HepG2 (cell line): ENCODE results near the gene ATP11A. TPM values are rescaled to one million over a fixed set of nuclear protein-coding genes. Genes with fewer than 3 reads are reported as not detected.
A peak's percentile ranks its signal among the peaks of the same experiment; 100 is the strongest.

Experiments used
- CTCF ChIP-seq: sonication (generic); formaldehyde crosslinking; IDR thresholded peaks from 2 replicates; pipeline ENCODE4 v1.5.0; 2020; ENCODE audit warnings: mild to moderate bottlenecking, missing genetic modification reagents, moderate library complexity
- DRAP1 ChIP-seq: IDR thresholded peaks from 2 replicates; pipeline ENCODE4 v1.6.1; 2016; ENCODE audit warnings: missing genetic modification reagents, missing compliant biosample characterization
- ELF1 ChIP-seq: sonication (generic); formaldehyde crosslinking; IDR thresholded peaks from 2 replicates; pipeline ENCODE4 v1.4.0; 2020; ENCODE audit warnings: missing genetic modification reagents
- FOXK2 ChIP-seq: fragments of 450-650 bp; IDR thresholded peaks from 2 replicates; pipeline ENCODE4 v1.6.1; 2016
- HIVEP1 ChIP-seq: sonication (generic); formaldehyde crosslinking; IDR thresholded peaks from 2 replicates; pipeline ENCODE4 v1.4.0; 2020; ENCODE audit warnings: mild to moderate bottlenecking, missing genetic modification reagents
- KDM3A ChIP-seq: IDR thresholded peaks from 2 replicates; pipeline ENCODE4 v1.6.1; 2018; ENCODE audit warnings: low read depth, missing compliant biosample characterization
- MATR3 ChIP-seq: sonication (generic); formaldehyde crosslinking; IDR thresholded peaks from 2 replicates; pipeline ENCODE4 v1.4.0; 2020; ENCODE audit warnings: missing genetic modification reagents
- MAZ ChIP-seq, 2 experiments: sonication (generic) in 1 of 2; formaldehyde crosslinking in 1 of 2; IDR thresholded peaks; 2 replicates each; pipeline versions ENCODE4 v1.5.0 to v1.6.1; 2012 to 2020; ENCODE audit warnings: low read depth in 2 of 2, mild to moderate bottlenecking in 2 of 2, borderline replicate concordance in 1 of 2, improper control_type of control experiment in 1 of 2, low read length in 1 of 2, missing genetic modification reagents in 1 of 2, moderate library complexity in 1 of 2
- POLR2AphosphoS2 ChIP-seq: IDR thresholded peaks from 2 replicates; pipeline ENCODE4 v1.6.1; 2011; ENCODE audit warnings: low read depth, low read length, improper control_type of control experiment
- TBP ChIP-seq: sonication (generic); formaldehyde crosslinking; IDR thresholded peaks from 2 replicates; pipeline ENCODE4 v1.5.0; 2020; ENCODE audit warnings: missing genetic modification reagents
- UBTF ChIP-seq: sonication (generic); formaldehyde crosslinking; IDR thresholded peaks from 2 replicates; pipeline ENCODE4 v1.4.0; 2020; ENCODE audit warnings: mild to moderate bottlenecking, missing genetic modification reagents
- ZBTB39 ChIP-seq: sonication (generic); formaldehyde crosslinking; IDR thresholded peaks from 2 replicates; pipeline ENCODE4 v1.5.0; 2020; ENCODE audit warnings: missing genetic modification reagents
- ZKSCAN1 ChIP-seq: fragments of 150-350 bp; IDR thresholded peaks from 2 replicates; pipeline ENCODE4 v1.6.1; 2014; ENCODE audit warnings: low read length
- ZNF234 ChIP-seq: sonication (generic); formaldehyde crosslinking; conservative IDR thresholded peaks from 2 replicates; pipeline ENCODE4 v1.5.1; 2020; ENCODE audit warnings: mild to moderate bottlenecking, missing genetic modification reagents
- ZNF317 ChIP-seq: sonication (generic); formaldehyde crosslinking; IDR thresholded peaks from 2 replicates; pipeline ENCODE4 v1.5.0; 2020; ENCODE audit warnings: mild to moderate bottlenecking, missing genetic modification reagents
- ZNF570 ChIP-seq: sonication (generic); formaldehyde crosslinking; IDR thresholded peaks from 2 replicates; pipeline ENCODE4 v1.4.0; 2020; ENCODE audit warnings: mild to moderate bottlenecking, missing genetic modification reagents, borderline replicate concordance
- ZNF607 ChIP-seq: sonication (generic); formaldehyde crosslinking; IDR thresholded peaks from 2 replicates; pipeline ENCODE4 v1.5.1; 2020; ENCODE audit warnings: missing genetic modification reagents, mild to moderate bottlenecking, borderline replicate concordance
- ZNF639 ChIP-seq: conservative IDR thresholded peaks from 2 replicates; pipeline ENCODE4 v1.6.1; 2018; ENCODE audit warnings: missing genetic modification reagents
- ZNF687 ChIP-seq: sonication (generic); formaldehyde crosslinking; IDR thresholded peaks from 2 replicates; pipeline ENCODE4 v1.5.1; 2020; ENCODE audit warnings: mild to moderate bottlenecking, missing genetic modification reagents, moderate library complexity
- polyA plus RNA-seq, 8 experiments: library from polyadenylated mRNA; depleted of rRNA in 3 of 8; stranded (reverse) in 7 of 8; unstranded in 1 of 8; fragments of >200 nt; fragmentation: Illumina TruSeq in 4 of 8; extraction: Trizol in 4 of 8; gene quantifications; 2 replicates each; pipeline versions ENCODE4 v1.2.1 to v1.2.3, GENCODE V29; 2011 to 2016; ENCODE audit warnings: low read depth in 4 of 8, missing spikeins in 1 of 8, mixed read lengths in 1 of 8; ENCODE audit not compliant: insufficient read depth in 1 of 8
- total RNA-seq, 5 experiments: library from RNA; depleted of rRNA; stranded (reverse); fragments of >200 nt; fragmentation: Illumina TruSeq; extraction: Trizol; gene quantifications; 2 replicates each; pipeline ENCODE4 v1.2.3, GENCODE V29; 2016; ENCODE audit warnings: low read depth in 1 of 5

The ATP11A gene
- total and polyA plus RNA-seq, 2 of the 13 experiments (the other 11 are each of a cell fraction or from before 2014, with no cell fraction given) = 18.4 to 20.1 TPM

GRCh38 chr13:112917737-112918136 is 227.9 kb downstream of the ATP11A start (continued):
- TF ChIP-seq MATR3 (CRISPR knock-in tag) = no peak
- TF ChIP-seq ZNF234 (CRISPR knock-in tag) = no peak
- TF ChIP-seq ZBTB39 = no peak
- TF ChIP-seq CTCF (CRISPR knock-in tag) = peak; percentile 4; the same call in 1 of the 2 replicates
- TF ChIP-seq UBTF (CRISPR knock-in tag) = no peak
- TF ChIP-seq ZNF607 (CRISPR knock-in tag) = no peak
- TF ChIP-seq ELF1 (CRISPR knock-in tag) = peak; percentile 43; the same call in 1 of the 2 replicates
- no peak for TF ChIP-seq TBP (CRISPR knock-in tag)
- peak; percentile 65 for TF ChIP-seq ZNF687
- TF ChIP-seq MAZ (IDR thresholded peaks at IDR 0.05; ENCODE audit: borderline replicate concordance, low read depth, low read length) = no peak
- no peak for TF ChIP-seq MAZ (CRISPR knock-in tag; IDR thresholded peaks at IDR 0.05; ENCODE audit: low read depth)
- no peak for TF ChIP-seq ZKSCAN1
- no peak for TF ChIP-seq POLR2AphosphoS2
- TF ChIP-seq ZNF317 (CRISPR knock-in tag) = no peak
- no peak for TF ChIP-seq FOXK2
- TF ChIP-seq DRAP1 (CRISPR knock-in tag) = no peak
- TF ChIP-seq ZNF639 (CRISPR knock-in tag) = no peak
- no peak for TF ChIP-seq KDM3A (CRISPR knock-in tag)
- no peak for TF ChIP-seq HIVEP1 (CRISPR knock-in tag)
- no peak for TF ChIP-seq ZNF570 (CRISPR knock-in tag)
